ENCODE measurements around the gene FXYD7. TPM values are rescaled to one million over a fixed set of nuclear protein-coding genes. Genes with fewer than 3 reads are reported as not detected.

The FXYD7 gene
- total and polyA plus RNA-seq, 5 experiments from 2014 or later = 3.7 to 10.2 (median 6.4) TPM

DNA sequence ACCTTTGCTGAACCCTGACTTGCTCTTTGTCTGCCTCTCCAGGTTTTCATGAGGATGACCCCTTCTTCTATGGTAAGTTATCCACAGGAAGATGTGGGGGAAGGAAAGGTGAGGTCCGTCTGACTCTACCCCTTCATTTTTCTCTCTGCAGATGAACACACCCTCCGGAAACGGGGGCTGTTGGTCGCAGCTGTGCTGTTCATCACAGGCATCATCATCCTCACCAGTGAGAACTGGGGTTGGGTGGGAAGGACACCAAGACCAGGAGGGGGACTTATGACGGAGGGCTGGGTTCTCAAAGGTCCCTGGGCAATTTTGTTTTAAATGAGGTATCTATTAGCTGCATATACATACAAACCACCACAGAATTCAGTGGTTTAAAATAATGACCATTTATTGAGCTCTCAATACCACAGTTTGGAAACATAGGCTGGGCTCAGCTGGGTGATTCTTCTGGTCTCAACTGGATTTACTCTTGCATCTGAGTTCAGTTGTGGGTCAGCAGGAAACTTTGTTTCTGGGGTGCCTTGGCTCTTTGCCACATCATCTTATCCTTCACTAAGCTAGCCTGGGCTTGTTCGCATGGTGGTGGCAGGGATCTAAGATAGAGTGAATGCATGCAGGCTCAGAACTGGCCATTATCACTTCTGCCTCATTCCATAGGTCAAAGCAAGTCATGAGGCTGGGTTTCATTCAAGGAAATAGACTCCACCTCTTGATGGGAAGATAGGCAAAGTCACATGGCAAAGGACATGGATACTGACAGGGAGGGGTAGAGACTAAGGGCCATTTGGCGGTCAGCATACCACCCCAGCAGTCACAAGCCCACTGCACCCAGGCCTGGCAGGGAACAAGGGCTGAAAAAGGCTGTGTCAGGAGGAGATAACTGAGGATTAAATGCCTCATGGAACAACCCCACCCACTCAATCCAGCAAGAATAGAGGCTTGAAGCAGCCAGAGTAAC, 23.3 kb downstream of the FXYD7 start:
- peak overlapping the region in 8 of 10 donors; percentile 9 to 72 (median 48) for H3K4me3 Mint-ChIP-seq
- peak overlapping the region; percentile 84 to 95 (median 94) for H3K27ac Mint-ChIP-seq
- peaks cover 36 to 82% (median 60%) of the 10 kb centered on the region in 3 donors for H3K36me3 Mint-ChIP-seq
- H3K27me3 Mint-ChIP-seq = no peaks in the 10 kb centered on the region
- POLR2A ChIA-PET = interaction anchor here (0.8 to 3.5 kb wide), 9 partner anchors 8 to 101 kb away, joined by 3 to 22 read pairs (median 6); partner anchors contain the start of gene FXYD5
- DNase-seq (peak in 1 of 10 donors; percentile 10), ATAC-seq (no peak)
- H3K4me1 Mint-ChIP-seq = peaks cover 29 to 46% (median 40%) of the 10 kb centered on the region in 4 donors
- H3K9me3 Mint-ChIP-seq = peaks cover 0 to 28% (median 15%) of the 10 kb centered on the region in 9 donors

- peak overlapping the region; percentile 8 to 72 (median 59) for H3K4me3 Mint-ChIP-seq
- H3K27ac Mint-ChIP-seq = peak overlapping the region; percentile 84 to 95 (median 94)
- POLR2A ChIA-PET = interaction anchor here (0.6 to 3.5 kb wide), 11 partner anchors 11 to 100 kb away, joined by 3 to 22 read pairs (median 5); partner anchors contain the start of genes FAM187B and FXYD5
- H3K9me3 Mint-ChIP-seq = peaks cover 0 to 24% (median 15%) of the 10 kb centered on the region in 9 donors
- H3K27me3 Mint-ChIP-seq = no peaks in the 10 kb centered on the region
- DNase-seq = peak in 2 of 10 donors; percentile 21 to 27
- peaks cover 28 to 71% (median 49%) of the 10 kb centered on the region in 3 donors for H3K36me3 Mint-ChIP-seq
- ATAC-seq = peak; percentile 46 to 70
- H3K4me1 Mint-ChIP-seq = peaks cover 25 to 49% (median 43%) of the 10 kb centered on the region in 4 donors
Observed at GRCh38 chr19:35167251-35168119, 24.4 kb downstream of the FXYD7 start.

- H3K36me3 Mint-ChIP-seq = peaks cover 27 to 64% (median 42%) of the 10 kb centered on the region in 3 donors
- DNase-seq (no peak), ATAC-seq (no peak)
- H3K4me1 Mint-ChIP-seq = peaks cover 22 to 53% (median 46%) of the 10 kb centered on the region in 4 donors
- no peaks in the 10 kb centered on the region for H3K27me3 Mint-ChIP-seq
- peak overlapping the region; percentile 54 to 95 (median 94) for H3K27ac Mint-ChIP-seq
- POLR2A ChIA-PET = interaction anchor here (0.6 to 3.5 kb wide), 11 partner anchors 11 to 785 kb away, joined by 3 to 22 read pairs (median 4); partner anchors contain the start of genes FAM187B and FXYD5
- peaks cover 0 to 24% (median 15%) of the 10 kb centered on the region in 9 donors for H3K9me3 Mint-ChIP-seq
- peak overlapping the region in 1 of 10 donors; percentile 29 for H3K4me3 Mint-ChIP-seq
Observed at GRCh38 chr19:35168196-35168595, 25.1 kb downstream of the FXYD7 start.

GRCh38 chr19:35169221-35169995, 26.4 kb downstream of the FXYD7 start:
- peaks cover 0 to 20% (median 15%) of the 10 kb centered on the region in 9 donors for H3K9me3 Mint-ChIP-seq
- no peaks in the 10 kb centered on the region for H3K27me3 Mint-ChIP-seq
- H3K4me1 Mint-ChIP-seq = peaks cover 20 to 48% (median 45%) of the 10 kb centered on the region in 4 donors
- peak overlapping the region in 1 of 10 donors; percentile 13 for H3K4me3 Mint-ChIP-seq
- H3K36me3 Mint-ChIP-seq = peaks cover 20 to 52% (median 30%) of the 10 kb centered on the region in 3 donors
- H3K27ac Mint-ChIP-seq = peak overlapping the region; percentile 64 to 94 (median 86)
- ATAC-seq (no peak), DNase-seq (no peak)
- POLR2A ChIA-PET = interaction anchor here (0.7 to 3.5 kb wide), 8 partner anchors 10 to 100 kb away, joined by 3 to 22 read pairs (median 4); partner anchors contain the start of gene FXYD5

GRCh38 chr19:35170359-35171061, 27.5 kb downstream of the FXYD7 start:
- Mint-ChIP-seq H3K27ac (peak overlapping the region in 9 of 10 donors; percentile 43 to 90 (median 84)), H3K9me3 (peaks cover 0 to 17% (median 12%) of the 10 kb centered on the region in 9 donors), H3K4me3 (no peak overlapping the region), H3K27me3 (no peaks in the 10 kb centered on the region), H3K36me3 (peaks cover 13 to 48% (median 19%) of the 10 kb centered on the region in 3 donors), H3K4me1 (peaks cover 23 to 55% (median 51%) of the 10 kb centered on the region in 4 donors)
- no peak for ATAC-seq
- no peak for DNase-seq
- POLR2A ChIA-PET = interaction anchor here (0.6 to 5.1 kb wide), 6 partner anchors 13 to 98 kb away, joined by 3 to 30 read pairs (median 4); partner anchors contain the start of gene FXYD5

DNA sequence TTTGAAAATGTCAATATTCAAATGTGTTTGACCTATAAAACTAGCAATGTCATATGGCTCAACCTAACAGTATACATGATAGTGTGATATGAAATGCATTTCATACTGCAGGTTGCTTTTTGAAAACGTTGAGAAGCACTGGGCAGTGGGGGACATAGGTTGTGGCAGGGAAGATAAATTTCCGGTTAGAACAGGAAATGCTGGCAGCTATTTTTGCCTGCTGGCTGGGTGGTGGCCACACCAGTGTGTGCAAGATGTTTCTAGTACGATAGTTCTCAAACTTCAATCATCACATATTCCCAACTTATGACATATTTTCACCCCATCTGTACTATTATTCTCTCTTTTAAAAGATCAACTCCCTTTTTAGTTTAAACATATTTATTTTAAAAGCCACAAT, 28.7 kb downstream of the FXYD7 start:
- H3K9me3 Mint-ChIP-seq = peaks cover 0 to 5% (median under 1%) of the 10 kb centered on the region in 9 donors
- H3K27me3 Mint-ChIP-seq = no peaks in the 10 kb centered on the region
- peaks cover 19 to 54% (median 51%) of the 10 kb centered on the region in 4 donors for H3K4me1 Mint-ChIP-seq
- no peak for DNase-seq
- POLR2A ChIA-PET = interaction anchor here (0.6 to 5.1 kb wide), 10 partner anchors 8 to 86 kb away, joined by 3 to 30 read pairs (median 4); partner anchors contain the start of gene FXYD5
- peak overlapping the region in 7 of 10 donors; percentile 18 to 67 (median 34) for H3K4me3 Mint-ChIP-seq
- peak in 1 of 2 donors; percentile 31 for ATAC-seq
- H3K36me3 Mint-ChIP-seq = peaks cover under 1 to 40% (median 7%) of the 10 kb centered on the region in 3 donors
- H3K27ac Mint-ChIP-seq = peak overlapping the region in 9 of 10 donors; percentile 81 to 92 (median 87)

DNA sequence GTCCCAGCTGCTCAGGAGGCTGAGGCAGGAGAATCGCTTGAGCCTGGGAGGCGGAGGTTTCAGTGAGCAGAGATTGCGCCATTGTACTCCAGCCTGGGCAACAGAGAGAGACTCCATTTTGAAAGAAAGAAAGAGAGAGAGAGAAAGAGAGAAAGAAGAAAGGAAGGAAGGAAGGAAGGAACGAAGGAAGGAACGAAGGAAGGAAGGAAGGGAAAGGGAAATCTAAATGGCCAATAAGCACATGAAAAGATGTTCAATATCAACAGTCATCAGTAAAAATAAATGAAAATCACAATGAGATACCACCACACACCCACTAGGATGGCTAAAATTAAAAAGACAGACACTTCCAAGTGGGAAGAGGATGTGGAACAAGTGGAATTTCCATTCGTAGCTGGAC, 31.2 kb downstream of the FXYD7 start:
- Mint-ChIP-seq H3K4me1 (peaks cover 6 to 48% (median 41%) of the 10 kb centered on the region in 4 donors), H3K36me3 (peaks cover 0 to 18% (median 0%) of the 10 kb centered on the region in 3 donors), H3K27me3 (no peaks in the 10 kb centered on the region), H3K4me3 (no peak overlapping the region), H3K9me3 (peaks cover 0 to 4% (median 0%) of the 10 kb centered on the region in 9 donors), H3K27ac (peak overlapping the region in 5 of 10 donors; percentile 53 to 86 (median 79))
- no peak for ATAC-seq
- no peak for DNase-seq
- POLR2A ChIA-PET = interaction anchor here (1.2 to 5.1 kb wide), 4 partner anchors 9 to 38 kb away, joined by 3 to 30 read pairs (median 4); no protein-coding TSS in a partner anchor

GRCh38 chr19:35176181-35176570, 33.1 kb downstream of the FXYD7 start:
- POLR2A ChIA-PET = interaction anchor here (0.6 to 1.4 kb wide), 5 partner anchors 12 to 36 kb away, joined by 3 to 5 read pairs (median 3); partner anchors contain the start of gene FXYD5
- Mint-ChIP-seq H3K36me3 (peaks cover 0 to 11% (median 0%) of the 10 kb centered on the region in 3 donors), H3K9me3 (peaks cover 0 to 4% (median 0%) of the 10 kb centered on the region in 9 donors), H3K4me3 (no peak overlapping the region), H3K4me1 (peaks cover 8 to 62% (median 56%) of the 10 kb centered on the region in 4 donors), H3K27ac (peak overlapping the region in 8 of 10 donors; percentile 66 to 87 (median 80)), H3K27me3 (no peaks in the 10 kb centered on the region)
- DNase-seq = no peak
- no peak for ATAC-seq

GRCh38 chr19:35177377-35178274, 34.6 kb downstream of the FXYD7 start:
- no peak overlapping the region for H3K4me3 Mint-ChIP-seq
- POLR2A ChIA-PET = interaction anchor here (0.5 to 3.5 kb wide), 6 partner anchors 9 to 340 kb away, joined by 3 to 22 read pairs (median 4); partner anchors contain the start of gene FXYD5
- no peaks in the 10 kb centered on the region for H3K27me3 Mint-ChIP-seq
- peaks cover 0 to 4% (median 0%) of the 10 kb centered on the region in 9 donors for H3K9me3 Mint-ChIP-seq
- peak overlapping the region in 5 of 10 donors; percentile 24 to 70 (median 41) for H3K27ac Mint-ChIP-seq
- DNase-seq = no peak
- peaks cover 8 to 50% (median 48%) of the 10 kb centered on the region in 4 donors for H3K4me1 Mint-ChIP-seq
- ATAC-seq = no peak
- peaks cover 0 to 11% (median 0%) of the 10 kb centered on the region in 3 donors for H3K36me3 Mint-ChIP-seq
